GM23338 (cell line): ENCODE results near the gene NUDC. TPM values are rescaled to one million over a fixed set of nuclear protein-coding genes. Genes with fewer than 3 reads are reported as not detected.

ENCODE experiments used
- ATAC-seq: fragments of 200-7000 bp; cut with Tn5 transposase; 3 replicates; pipeline ENCODE4 v1.9.1; 2020
- DNase-seq: peaks from one replicate; pipeline ENCODE4 v3.0.0-alpha.2; 2015; ENCODE audit warnings: low spot score
- H2AFZ ChIP-seq: fragments of 200-600 bp; sonication (generic); 2 replicates; pipeline ENCODE4 v1.8.0; 2016; ENCODE audit warnings: antibody characterized with exemption, mild to moderate bottlenecking, moderate library complexity
- H3F3A ChIP-seq: fragments of 200-600 bp; sonication (generic); replicated peaks from 2 replicates; pipeline ENCODE4 v1.8.0; 2017; ENCODE audit warnings: antibody characterized with exemption, mixed run types, low read depth
- H3K27ac ChIP-seq: fragments of 200-600 bp; sonication (generic); 2 replicates; pipeline ENCODE4 v1.6.1; 2016; ENCODE audit warnings: low read depth
- H3K27me3 ChIP-seq: fragments of 200-600 bp; sonication (generic); 2 replicates; pipeline ENCODE4 v1.8.0; 2016; ENCODE audit warnings: mild to moderate bottlenecking, mixed run types, moderate library complexity; ENCODE audit not compliant: insufficient read depth
- H3K36me3 ChIP-seq: fragments of 200-600 bp; sonication (generic); 2 replicates; pipeline ENCODE4 v1.8.0; 2016; ENCODE audit warnings: mild to moderate bottlenecking; ENCODE audit not compliant: insufficient read depth
- H3K4me1 ChIP-seq: fragments of 200-600 bp; sonication (generic); 2 replicates; pipeline ENCODE4 v1.8.0; 2016; ENCODE audit warnings: mild to moderate bottlenecking, moderate library complexity; ENCODE audit not compliant: insufficient read depth
- H3K4me2 ChIP-seq: fragments of 200-600 bp; sonication (generic); 2 replicates; pipeline ENCODE4 v1.7.1; 2017; ENCODE audit warnings: mixed run types
- H3K4me3 ChIP-seq: fragments of 200-600 bp; sonication (generic); 2 replicates; pipeline ENCODE4 v1.6.1; 2016; ENCODE audit warnings: mixed run types
- H3K79me2 ChIP-seq: fragments of 200-600 bp; sonication (generic); replicated peaks from 2 replicates; pipeline ENCODE4 v1.8.0; 2017; ENCODE audit warnings: mild to moderate bottlenecking; ENCODE audit not compliant: insufficient read depth
- H3K9me2 ChIP-seq: fragments of 200-600 bp; sonication (generic); 2 replicates; pipeline ENCODE4 v1.8.0; 2017; ENCODE audit not compliant: insufficient read depth
- H4K20me1 ChIP-seq: fragments of 200-600 bp; sonication (generic); replicated peaks from 2 replicates; pipeline ENCODE4 v1.8.0; 2017; ENCODE audit warnings: mild to moderate bottlenecking; ENCODE audit not compliant: insufficient read depth
- H3K27ac Mint-ChIP-seq: 2 replicates; pipeline ENCODE4 v1.8.0; 2020; ENCODE audit warnings: inconsistent platforms, mild to moderate bottlenecking, moderate library complexity, mixed read lengths
- H3K27me3 Mint-ChIP-seq: 3 replicates; pipeline ENCODE4 v1.8.0; 2022; ENCODE audit warnings: low read depth, mild to moderate bottlenecking, moderate library complexity, mixed read lengths, inconsistent platforms; ENCODE audit not compliant: insufficient read depth, poor library complexity
- H3K36me3 Mint-ChIP-seq: 3 replicates; pipeline ENCODE4 v1.8.0; 2021; ENCODE audit warnings: low read depth, mild to moderate bottlenecking, inconsistent platforms, moderate library complexity, mixed read lengths
- H3K4me1 Mint-ChIP-seq: 3 replicates; pipeline ENCODE4 v1.8.0; 2020; ENCODE audit warnings: mild to moderate bottlenecking, inconsistent platforms, mixed read lengths
- H3K4me3 Mint-ChIP-seq: 3 replicates; pipeline ENCODE4 v1.8.0; 2021; ENCODE audit warnings: moderate library complexity, mild to moderate bottlenecking, inconsistent platforms, mixed read lengths
- H3K9me3 Mint-ChIP-seq: 3 replicates; pipeline ENCODE4 v1.8.0; 2020; ENCODE audit warnings: moderate library complexity, mild to moderate bottlenecking, inconsistent platforms, mixed read lengths
- CREB1 ChIP-seq: fragments of 250-450 bp; sonication (Bioruptor Pico); IDR thresholded peaks from 2 replicates; pipeline ENCODE4 v1.5.0; 2020; ENCODE audit warnings: low read depth, mild to moderate bottlenecking, moderate library complexity
- CTCF ChIP-seq, 2 experiments: fragments of 200-600 bp in 1 of 2; sonication (generic) in 1 of 2; conservative IDR thresholded peaks; 2 replicates each; pipeline versions ENCODE4 v1.5.1 to v1.6.1; 2016 to 2017; ENCODE audit warnings: antibody characterized with exemption in 2 of 2, low read depth in 2 of 2, mild to moderate bottlenecking in 2 of 2, moderate library complexity in 1 of 2
- EZH2 ChIP-seq: fragments of 200-600 bp; sonication (generic); IDR thresholded peaks from one replicate; pipeline ENCODE4 v1.8.0; 2017; ENCODE audit warnings: antibody characterized with exemption, mild to moderate bottlenecking, low read depth; ENCODE audit not compliant: unreplicated experiment
- JUNB ChIP-seq: IDR thresholded peaks from one replicate; pipeline ENCODE4 v1.6.1; 2016; ENCODE audit warnings: antibody characterized with exemption; ENCODE audit not compliant: unreplicated experiment
- NANOG ChIP-seq: IDR thresholded peaks from 2 replicates; pipeline ENCODE4 v1.6.1; 2016; ENCODE audit warnings: antibody characterized with exemption, borderline replicate concordance
- POLR2AphosphoS5 ChIP-seq: IDR thresholded peaks from 2 replicates; pipeline ENCODE4 v1.6.1; 2016; ENCODE audit warnings: antibody characterized with exemption, low read depth
- STAT1 ChIP-seq: IDR thresholded peaks from one replicate; pipeline ENCODE4 v1.6.1; 2016; ENCODE audit warnings: antibody characterized with exemption; ENCODE audit not compliant: unreplicated experiment
- ZNF114 ChIP-seq: fragments of 250-450 bp; sonication (Bioruptor Pico); IDR thresholded peaks from 2 replicates; pipeline ENCODE4 v1.5.0; 2020; ENCODE audit warnings: mild to moderate bottlenecking, moderate library complexity
- ZNF462 ChIP-seq: fragments of 250-450 bp; sonication (Bioruptor Pico); IDR thresholded peaks from 2 replicates; pipeline ENCODE4 v1.5.0; 2020; ENCODE audit warnings: mild to moderate bottlenecking, moderate library complexity
- polyA plus RNA-seq: library from polyadenylated mRNA; unstranded; fragments of >200 nt; fragmentation: Nextera tagmentation; extraction: Ambion mirVana; gene quantifications from 2 replicates; pipeline ENCODE4 v1.2.1, GENCODE V29; 2016
- total RNA-seq: library from RNA; depleted of rRNA; stranded (reverse); fragments of >200 nt; shearing (Covaris generic); gene quantifications from 2 replicates; pipeline ENCODE4 v1.2.3, GENCODE V29; 2014

Gene NUDC
- total and polyA plus RNA-seq, 2 experiments from 2014 or later = 96.2 to 224 TPM

GRCh38 chr1:26890467-26890796 lies 31.1 kb upstream of the NUDC start (continued):
- TF ChIP-seq ZNF462 (CRISPR knock-in tag) (no peak), ZNF114 (CRISPR knock-in tag) (no peak)

DNA sequence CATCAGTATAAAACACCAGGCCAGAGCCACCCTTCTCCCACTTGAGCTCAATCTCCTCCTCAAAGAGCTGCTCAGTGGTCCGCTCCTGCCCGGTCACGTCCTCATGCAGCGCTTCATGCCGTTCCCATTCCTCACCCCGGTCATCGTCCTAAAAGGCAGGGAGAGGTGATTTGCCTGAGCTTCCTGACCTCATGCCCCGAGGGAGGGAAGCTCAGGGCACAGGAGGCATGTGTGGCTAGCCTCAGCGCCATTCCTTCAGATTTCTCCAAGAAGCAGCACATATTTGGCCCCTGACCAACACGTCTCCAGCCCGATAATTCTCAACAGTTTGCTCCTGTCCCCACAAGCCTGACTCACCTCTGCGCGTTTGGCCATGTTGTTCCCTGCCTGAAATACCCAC lies 27.3 kb upstream of the NUDC start:
- Mint-ChIP-seq H3K27ac (no peak overlapping the region), H3K36me3 (peaks cover 43% of the 10 kb centered on the region), H3K4me1 (peaks cover 7% of the 10 kb centered on the region), H3K4me3 (no peak overlapping the region), H3K27me3 (peaks cover 6% of the 10 kb centered on the region), H3K9me3 (no peaks in the 10 kb centered on the region)
- Histone ChIP-seq H3K4me3 (no peak overlapping the region), H4K20me1 (no peaks in the 10 kb centered on the region; the same call in 1 of the 2 replicates), H3K27me3 (no peaks in the 10 kb centered on the region), H3K9me2 (no peaks in the 10 kb centered on the region), H3K79me2 (peaks cover 24% of the 10 kb centered on the region), H2AFZ (no peak overlapping the region), H3F3A (peaks cover 17% of the 10 kb centered on the region), H3K4me2 (no peak overlapping the region), H3K36me3 (peaks cover 18% of the 10 kb centered on the region), H3K4me1 (peaks cover 4% of the 10 kb centered on the region), H3K27ac (no peak overlapping the region)
- no peak for ATAC-seq
- DNase-seq = no peak
- no peak for TF ChIP-seq CTCF (conservative IDR thresholded peaks at IDR 0.05; ENCODE audit: low read depth in 2 of 2)
- no peak for TF ChIP-seq JUNB
- TF ChIP-seq ZNF114 (CRISPR knock-in tag) = no peak
- TF ChIP-seq NANOG = no peak
- no peak for TF ChIP-seq STAT1
- TF ChIP-seq CREB1 (CRISPR knock-in tag) = no peak
- TF ChIP-seq ZNF462 (CRISPR knock-in tag) = no peak
- TF ChIP-seq EZH2 = no peak
- no peak for TF ChIP-seq POLR2AphosphoS5
